ENCODE results near the gene UBXN10.
"Not testable (repeated sequence)": the region's sequence is repeated elsewhere in the genome, so short reads cannot be mapped to it uniquely, and the experiment has no call there.

UBXN10 gene

GRCh38 chr1:20197329-20197791, 11.5 kb downstream of the UBXN10 start:
- intact Hi-C loops (cut with DNase I): no loop called here
- DNase-seq: no peak

GRCh38 chr1:20198296-20198695, 12.4 kb downstream of the UBXN10 start:
- no peak for DNase-seq
- intact Hi-C loops (cut with DNase I): no loop called here

- DNase-seq: no peak
- intact Hi-C loops (cut with DNase I): no loop called here
Observed at GRCh38 chr1:20198918-20199317, 13.0 kb downstream of the UBXN10 start.

- no peak for DNase-seq
- intact Hi-C loops (cut with DNase I): no loop called here
Observed at GRCh38 chr1:20199403-20199802, 13.5 kb downstream of the UBXN10 start.

- DNase-seq: no peak
- intact Hi-C loops (cut with DNase I): no loop called here
Observed at GRCh38 chr1:20199840-20200239, 13.9 kb downstream of the UBXN10 start.

- intact Hi-C loops (cut with DNase I): no loop called here
- no peak for DNase-seq
Observed at GRCh38 chr1:20200966-20201365, 15.1 kb downstream of the UBXN10 start.

- no peak for DNase-seq
- intact Hi-C loops (cut with DNase I): no loop called here
Observed at GRCh38 chr1:20202166-20202565, 16.3 kb downstream of the UBXN10 start.

GRCh38 chr1:20207546-20207945, 21.6 kb downstream of the UBXN10 start:
- intact Hi-C loops (cut with DNase I): no loop called here
- no peak for DNase-seq

- intact Hi-C loops (cut with DNase I): no loop called here
- DNase-seq: no peak
Observed at GRCh38 chr1:20209471-20209870, 23.6 kb downstream of the UBXN10 start.

GRCh38 chr1:20210736-20211460, 25.0 kb downstream of the UBXN10 start:
- DNase-seq: no peak
- intact Hi-C loops (cut with DNase I): loop anchor here (10.0 kb wide), 1 partner anchor 154 kb away; no protein-coding TSS in a partner anchor

- intact Hi-C loops (cut with DNase I): loop anchor here (10.0 kb wide), 1 partner anchor 153 kb away; no protein-coding TSS in a partner anchor
- no peak for DNase-seq
Observed at GRCh38 chr1:20211511-20211931, 25.6 kb downstream of the UBXN10 start.

GRCh38 chr1:20212085-20212684, 26.3 kb downstream of the UBXN10 start:
- intact Hi-C loops (cut with DNase I): loop anchor here (2.0 to 10.0 kb wide), 2 partner anchors 153 to 281 kb away; no protein-coding TSS in a partner anchor
- no peak for DNase-seq

GRCh38 chr1:20212685-20213331, 26.9 kb downstream of the UBXN10 start:
- intact Hi-C loops (cut with DNase I): loop anchor here (2.0 to 10.0 kb wide), 2 partner anchors 152 to 280 kb away; no protein-coding TSS in a partner anchor

GRCh38 chr1:20215716-20216115, 29.8 kb downstream of the UBXN10 start:
- intact Hi-C loops (cut with DNase I): loop anchor here (10.0 kb wide), 1 partner anchor 149 kb away; no protein-coding TSS in a partner anchor
- no peak for DNase-seq

More at GRCh38 chr1:20212685-20213331, 26.9 kb downstream of the UBXN10 start:
- peak; percentile 41 to 95 (median 64) for DNase-seq

- DNase-seq: no peak
- intact Hi-C loops (cut with DNase I): loop anchor here (10.0 kb wide), 1 partner anchor 148 kb away; no protein-coding TSS in a partner anchor
Observed at GRCh38 chr1:20216574-20216973, 30.7 kb downstream of the UBXN10 start.

- intact Hi-C loops (cut with DNase I): loop anchor here (10.0 kb wide), 1 partner anchor 146 kb away; no protein-coding TSS in a partner anchor
Observed at GRCh38 chr1:20219053-20219452, 33.2 kb downstream of the UBXN10 start.

GRCh38 chr1:20220036-20220435, 34.1 kb downstream of the UBXN10 start:
- no peak for DNase-seq
- intact Hi-C loops (cut with DNase I): no loop called here

More at GRCh38 chr1:20219053-20219452, 33.2 kb downstream of the UBXN10 start:
- not testable (repeated sequence) for DNase-seq

GRCh38 chr1:20223106-20223505, 37.2 kb downstream of the UBXN10 start:
- no peak for DNase-seq
- intact Hi-C loops (cut with DNase I): no loop called here

- intact Hi-C loops (cut with DNase I): no loop called here
- DNase-seq: no peak
Observed at GRCh38 chr1:20223551-20224419, 37.9 kb downstream of the UBXN10 start.

- intact Hi-C loops (cut with DNase I): no loop called here
- no peak for DNase-seq
Observed at GRCh38 chr1:20224546-20224945, 38.6 kb downstream of the UBXN10 start.

All from posterior cingulate gyrus (tissue), 11 donors.